ENCODE measurements around the gene CCDC110.

Gene CCDC110

DNA sequence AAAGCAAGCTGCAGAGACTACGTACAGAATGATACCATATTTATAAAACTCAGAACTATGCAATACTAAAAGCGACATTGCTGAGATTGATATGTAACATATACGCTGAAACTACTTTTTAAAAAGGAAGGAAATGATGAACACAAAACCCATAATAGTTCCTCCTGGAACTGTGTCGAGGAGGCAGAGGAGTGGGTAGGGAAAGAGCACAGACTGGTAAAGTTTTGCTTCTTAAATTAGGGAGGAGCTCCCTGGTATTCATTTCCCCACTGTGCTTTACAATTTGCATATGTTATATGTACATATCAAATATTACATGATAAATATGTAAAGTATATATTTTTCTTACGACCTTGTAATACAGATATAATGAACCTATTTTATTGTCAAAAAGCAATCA, 59.7 kb downstream of the CCDC110 start:
- Histone ChIP-seq H4K20me1 (ENCODE audit: control insufficient read depth, insufficient read depth, low read depth, low read length) (no peaks in the 10 kb centered on the region), H3K4me2 (ENCODE audit: low read length) (no peak overlapping the region), H3K4me1 (ENCODE audit: control insufficient read depth, low read length) (no peaks in the 10 kb centered on the region), H3K27me3 (ENCODE audit: control insufficient read depth, low read length) (no peaks in the 10 kb centered on the region), H3K9me2 (replicated peaks; ENCODE audit: control insufficient read depth, low read length) (no peaks in the 10 kb centered on the region), H3K36me3 (ENCODE audit: control insufficient read depth, low read length) (peaks cover 36% of the 10 kb centered on the region), H3K9me3 (ENCODE audit: control insufficient read depth, insufficient read depth, low read length) (no peaks in the 10 kb centered on the region), H3K79me2 (ENCODE audit: control insufficient read depth, low read length) (no peaks in the 10 kb centered on the region), H3K27ac (ENCODE audit: low read depth, low read length) (no peak overlapping the region), H3F3A (ENCODE audit: control insufficient read depth, insufficient read depth) (no peaks in the 10 kb centered on the region), H3K4me3 (ENCODE audit: low read length) (no peak overlapping the region)
- TF ChIP-seq EZH2phosphoT487 (IDR thresholded peaks at IDR 0.05; ENCODE audit: borderline replicate concordance, low read length): no peak
- TF ChIP-seq, protein P1, sequence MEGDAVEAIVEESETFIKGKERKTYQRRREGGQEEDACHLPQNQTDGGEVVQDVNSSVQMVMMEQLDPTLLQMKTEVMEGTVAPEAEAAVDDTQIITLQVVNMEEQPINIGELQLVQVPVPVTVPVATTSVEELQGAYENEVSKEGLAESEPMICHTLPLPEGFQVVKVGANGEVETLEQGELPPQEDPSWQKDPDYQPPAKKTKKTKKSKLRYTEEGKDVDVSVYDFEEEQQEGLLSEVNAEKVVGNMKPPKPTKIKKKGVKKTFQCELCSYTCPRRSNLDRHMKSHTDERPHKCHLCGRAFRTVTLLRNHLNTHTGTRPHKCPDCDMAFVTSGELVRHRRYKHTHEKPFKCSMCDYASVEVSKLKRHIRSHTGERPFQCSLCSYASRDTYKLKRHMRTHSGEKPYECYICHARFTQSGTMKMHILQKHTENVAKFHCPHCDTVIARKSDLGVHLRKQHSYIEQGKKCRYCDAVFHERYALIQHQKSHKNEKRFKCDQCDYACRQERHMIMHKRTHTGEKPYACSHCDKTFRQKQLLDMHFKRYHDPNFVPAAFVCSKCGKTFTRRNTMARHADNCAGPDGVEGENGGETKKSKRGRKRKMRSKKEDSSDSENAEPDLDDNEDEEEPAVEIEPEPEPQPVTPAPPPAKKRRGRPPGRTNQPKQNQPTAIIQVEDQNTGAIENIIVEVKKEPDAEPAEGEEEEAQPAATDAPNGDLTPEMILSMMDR (IDR thresholded peaks at IDR 0.05; ENCODE audit: low read depth, low read length, poor library complexity, severe bottlenecking): no peak

DNA sequence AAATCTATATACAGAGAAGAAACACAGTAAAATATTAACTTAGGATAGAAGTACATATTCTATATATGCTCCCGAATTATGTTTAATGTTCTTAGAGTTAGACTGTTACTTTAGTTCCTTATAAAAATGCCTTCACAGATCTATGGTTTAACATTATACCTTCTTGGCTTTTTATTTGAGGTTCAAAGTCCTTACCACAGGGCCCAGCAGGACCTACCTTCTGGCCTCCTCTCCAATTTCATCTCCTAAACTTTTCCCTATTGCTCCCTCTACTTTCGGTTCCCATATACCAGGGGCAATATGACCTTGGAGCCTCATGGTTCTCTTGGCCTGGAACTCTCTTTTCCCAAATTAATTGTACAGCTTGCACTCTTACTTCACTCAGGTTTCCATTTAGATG, 63.1 kb downstream of the CCDC110 start:
- Histone ChIP-seq H3K79me2 (ENCODE audit: control insufficient read depth, low read length) (no peaks in the 10 kb centered on the region), H3K4me2 (ENCODE audit: low read length) (no peak overlapping the region), H3K9me2 (replicated peaks; ENCODE audit: control insufficient read depth, low read length) (no peaks in the 10 kb centered on the region)

DNA sequence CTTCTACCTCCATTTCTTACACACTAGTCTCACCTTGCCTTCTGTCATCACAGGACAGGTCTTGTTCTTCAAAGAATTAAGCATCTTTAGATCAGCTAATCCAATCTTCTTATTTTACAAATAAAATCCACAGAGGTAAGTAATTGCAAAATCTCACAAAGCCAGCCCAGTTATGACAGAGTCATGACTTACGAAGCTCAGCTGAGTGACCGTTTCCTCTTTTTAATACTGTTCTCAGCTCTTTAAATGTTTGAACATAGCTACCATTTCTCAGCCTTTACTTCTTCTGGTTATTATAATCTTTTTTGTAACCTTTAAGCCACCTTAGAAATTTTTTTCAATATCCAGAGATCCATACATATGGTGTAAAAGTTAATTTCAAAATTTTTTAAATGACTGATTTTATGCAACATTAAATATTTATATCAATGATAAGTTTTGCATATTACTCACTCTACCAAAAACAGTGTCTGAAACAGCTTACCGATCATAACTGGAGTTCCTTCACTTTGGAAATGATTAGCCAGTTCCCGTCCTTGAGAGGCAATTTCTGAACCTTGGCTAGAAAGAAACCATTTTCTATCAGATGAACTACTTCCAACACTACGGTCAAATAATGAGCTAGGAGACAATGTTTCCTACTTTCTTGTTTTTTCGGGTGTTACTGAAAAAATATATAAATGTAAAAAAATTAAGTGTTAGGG, 66.1 kb downstream of the CCDC110 start:
- no peak overlapping the region for H3K4me2 ChIP-seq (ENCODE audit: low read length)
- TF ChIP-seq, protein P1 (IDR thresholded peaks at IDR 0.05; ENCODE audit: low read depth, low read length, poor library complexity, severe bottlenecking): no peak
- TF ChIP-seq EZH2phosphoT487 (IDR thresholded peaks at IDR 0.05; ENCODE audit: borderline replicate concordance, low read length): no peak
- H3K9me3 ChIP-seq (ENCODE audit: control insufficient read depth, insufficient read depth, low read length): no peaks in the 10 kb centered on the region
- no peaks in the 10 kb centered on the region for H3F3A ChIP-seq (ENCODE audit: control insufficient read depth, insufficient read depth)
- no peak overlapping the region for H3K4me3 ChIP-seq (ENCODE audit: low read length)
- H3K36me3 ChIP-seq (ENCODE audit: control insufficient read depth, low read length): peaks cover 44% of the 10 kb centered on the region
- H3K4me1 ChIP-seq (ENCODE audit: control insufficient read depth, low read length): peaks cover 10% of the 10 kb centered on the region
- H4K20me1 ChIP-seq (ENCODE audit: control insufficient read depth, insufficient read depth, low read depth, low read length): no peaks in the 10 kb centered on the region
- no peaks in the 10 kb centered on the region for H3K9me2 ChIP-seq (replicated peaks; ENCODE audit: control insufficient read depth, low read length)
- H3K79me2 ChIP-seq (ENCODE audit: control insufficient read depth, low read length): no peaks in the 10 kb centered on the region
- H3K27me3 ChIP-seq (ENCODE audit: control insufficient read depth, low read length): no peaks in the 10 kb centered on the region
- H3K27ac ChIP-seq (ENCODE audit: low read depth, low read length): no peak overlapping the region

More for the DNA sequence above, 63.1 kb downstream of the CCDC110 start:
- H3K27me3 ChIP-seq (ENCODE audit: control insufficient read depth, low read length): no peaks in the 10 kb centered on the region
- H3K4me3 ChIP-seq (ENCODE audit: low read length): no peak overlapping the region
- H3K36me3 ChIP-seq (ENCODE audit: control insufficient read depth, low read length): peaks cover 34% of the 10 kb centered on the region
- H3F3A ChIP-seq (ENCODE audit: control insufficient read depth, insufficient read depth): no peaks in the 10 kb centered on the region
- H3K27ac ChIP-seq (ENCODE audit: low read depth, low read length): no peak overlapping the region
- TF ChIP-seq, protein P1 (IDR thresholded peaks at IDR 0.05; ENCODE audit: low read depth, low read length, poor library complexity, severe bottlenecking): no peak
- TF ChIP-seq EZH2phosphoT487 (IDR thresholded peaks at IDR 0.05; ENCODE audit: borderline replicate concordance, low read length): no peak
- peaks cover 10% of the 10 kb centered on the region for H3K4me1 ChIP-seq (ENCODE audit: control insufficient read depth, low read length)
- no peaks in the 10 kb centered on the region for H4K20me1 ChIP-seq (ENCODE audit: control insufficient read depth, insufficient read depth, low read depth, low read length)
- H3K9me3 ChIP-seq (ENCODE audit: control insufficient read depth, insufficient read depth, low read length): no peaks in the 10 kb centered on the region

Measured in DOHH2 (cell line).